DMS153 (cell line): ENCODE measurements around the gene OLFM1.

Experiments
- DNase-seq: peaks from one replicate; lab custom pipeline; 2025; lab: John Stamatoyannopoulos, UW

The OLFM1 gene

GRCh38 chr9:135090081-135090480, 2.6 kb downstream of the OLFM1 start:
- DNase-seq: no peak

- DNase-seq: no peak
Observed at GRCh38 chr9:135090547-135090946, 3.1 kb downstream of the OLFM1 start.

- DNase-seq: no peak
Observed at GRCh38 chr9:135091545-135091944, 4.1 kb downstream of the OLFM1 start.

GRCh38 chr9:135093111-135093510, 5.6 kb downstream of the OLFM1 start:
- DNase-seq: no peak

- DNase-seq: no peak
Observed at GRCh38 chr9:135093911-135094584, 6.6 kb downstream of the OLFM1 start.

- DNase-seq: peak; percentile 79
Observed at GRCh38 chr9:135095470-135096407, 8.3 kb downstream of the OLFM1 start.

GRCh38 chr9:135096408-135096895, 9.0 kb downstream of the OLFM1 start:
- no peak for DNase-seq

GRCh38 chr9:135098400-135099105, 11.1 kb downstream of the OLFM1 start:
- no peak for DNase-seq

GRCh38 chr9:135099574-135099973, 12.1 kb downstream of the OLFM1 start:
- DNase-seq: no peak

- DNase-seq: peak; percentile 29
Observed at GRCh38 chr9:135100241-135100681, 12.8 kb downstream of the OLFM1 start.

- DNase-seq: no peak
Observed at GRCh38 chr9:135100725-135101410, 13.4 kb downstream of the OLFM1 start.

- DNase-seq: no peak
Observed at GRCh38 chr9:135101486-135101885, 14.0 kb downstream of the OLFM1 start.

GRCh38 chr9:135101926-135102325, 14.5 kb downstream of the OLFM1 start:
- DNase-seq: no peak

GRCh38 chr9:135102331-135102730, 14.9 kb downstream of the OLFM1 start:
- no peak for DNase-seq

GRCh38 chr9:135103001-135103446, 15.6 kb downstream of the OLFM1 start:
- no peak for DNase-seq

GRCh38 chr9:135103931-135104639, 16.6 kb downstream of the OLFM1 start:
- DNase-seq: peak; percentile 26

GRCh38 chr9:135104761-135105160, 17.3 kb downstream of the OLFM1 start:
- no peak for DNase-seq

GRCh38 chr9:135105211-135105745, 17.8 kb downstream of the OLFM1 start:
- DNase-seq: no peak

- DNase-seq: no peak
Observed at GRCh38 chr9:135105938-135106491, 18.5 kb downstream of the OLFM1 start.

GRCh38 chr9:135106551-135107270, 19.2 kb downstream of the OLFM1 start:
- no peak for DNase-seq
